Stimulated activated CD4-positive, alpha-beta T cell treated with anti-CD3 and anti-CD28 coated beads, Interleukin-15, amount 100 ng/mL, for 48 hours (primary cell): ENCODE measurements around the gene JMJD7.
A peak's percentile ranks its signal among the peaks of the same experiment; 100 is the strongest.

Source experiments
- DNase-seq, 2 donors: peaks; one replicate each; pipeline ENCODE4 v3.0.0-alpha.2; 2020; ENCODE audit warnings: low read depth in 2 of 2

JMJD7 gene

DNA sequence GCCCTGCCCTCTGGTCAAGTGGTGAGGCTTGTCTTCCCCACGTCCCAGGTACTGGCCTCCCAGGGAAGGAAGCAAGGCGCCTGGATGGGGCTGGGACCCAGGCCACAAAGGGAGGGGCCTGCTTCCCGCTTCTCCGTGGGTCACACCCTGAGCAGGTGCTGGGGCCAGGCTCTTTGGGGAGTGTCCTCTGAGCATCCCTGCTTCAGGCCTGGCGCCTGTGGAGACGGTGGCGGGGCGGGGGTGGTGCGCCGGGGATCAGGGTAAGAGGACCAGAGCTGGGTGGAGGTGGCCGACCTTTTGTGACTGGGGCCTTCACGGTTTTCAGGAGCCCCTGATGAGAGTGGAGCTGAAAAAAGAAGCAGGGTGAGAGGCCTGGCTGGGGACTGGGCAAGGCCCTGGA lies 14.3 kb downstream of the JMJD7 start:
- no peak for DNase-seq

DNA sequence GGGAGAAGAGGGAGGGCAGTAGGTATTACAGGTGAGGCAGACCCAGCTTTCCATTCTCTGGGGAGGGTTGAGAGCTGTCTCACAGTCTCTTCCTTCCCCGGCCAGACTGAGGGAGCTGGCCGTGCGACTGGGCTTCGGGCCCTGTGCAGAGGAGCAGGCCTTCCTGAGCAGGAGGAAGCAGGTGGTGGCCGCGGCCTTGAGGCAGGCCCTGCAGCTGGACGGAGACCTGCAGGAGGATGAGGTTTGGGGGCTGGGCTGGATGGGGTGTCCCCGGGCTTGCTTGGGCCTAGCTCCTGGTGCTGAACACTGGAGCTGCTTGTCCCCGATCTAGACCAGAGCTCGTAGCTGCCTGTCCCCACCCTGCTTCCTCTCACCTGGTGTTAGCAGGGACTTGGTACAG lies 15.7 kb downstream of the JMJD7 start:
- no peak for DNase-seq

DNA sequence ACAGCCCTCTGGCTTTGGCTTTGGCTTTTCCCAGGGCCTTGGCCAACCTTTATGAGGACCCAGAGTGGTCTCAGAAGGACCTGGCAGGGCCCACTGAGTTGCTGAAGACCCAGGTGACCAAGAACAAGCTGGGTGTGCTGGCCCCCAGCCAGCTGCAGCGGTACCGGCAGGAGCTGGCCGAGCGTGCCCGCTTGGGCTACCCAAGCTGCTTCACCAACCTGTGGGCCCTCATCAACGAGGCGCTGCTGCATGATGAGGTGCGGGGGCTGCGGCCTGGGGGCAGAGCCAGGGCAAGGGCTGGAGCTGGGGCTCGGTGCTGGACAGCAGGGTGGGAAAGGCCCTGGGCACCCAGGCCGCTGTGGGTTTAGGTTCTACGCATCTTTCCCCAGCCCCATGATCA lies 16.9 kb downstream of the JMJD7 start:
- DNase-seq, result no peak

DNA sequence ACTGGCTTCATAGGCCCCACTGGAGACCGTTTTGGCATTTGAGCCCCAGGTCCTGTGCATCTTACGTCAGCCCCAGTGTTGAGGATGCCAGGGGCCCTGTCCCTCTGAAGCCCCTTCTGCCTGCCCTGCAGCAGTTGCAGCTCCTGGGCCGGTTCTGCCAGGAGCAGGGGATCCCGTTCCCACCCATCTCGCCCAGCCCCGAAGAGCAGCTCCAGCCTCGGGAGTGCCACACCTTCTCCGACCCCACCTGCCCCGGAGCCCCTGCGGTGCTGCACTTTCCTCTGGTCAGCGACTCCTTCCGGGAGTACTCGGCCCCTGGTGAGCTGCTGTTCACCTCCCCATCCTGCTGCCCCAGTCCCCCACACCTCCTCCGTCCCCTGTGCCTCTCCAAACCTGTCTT lies 19.3 kb downstream of the JMJD7 start:
- DNase-seq, result no peak

DNA sequence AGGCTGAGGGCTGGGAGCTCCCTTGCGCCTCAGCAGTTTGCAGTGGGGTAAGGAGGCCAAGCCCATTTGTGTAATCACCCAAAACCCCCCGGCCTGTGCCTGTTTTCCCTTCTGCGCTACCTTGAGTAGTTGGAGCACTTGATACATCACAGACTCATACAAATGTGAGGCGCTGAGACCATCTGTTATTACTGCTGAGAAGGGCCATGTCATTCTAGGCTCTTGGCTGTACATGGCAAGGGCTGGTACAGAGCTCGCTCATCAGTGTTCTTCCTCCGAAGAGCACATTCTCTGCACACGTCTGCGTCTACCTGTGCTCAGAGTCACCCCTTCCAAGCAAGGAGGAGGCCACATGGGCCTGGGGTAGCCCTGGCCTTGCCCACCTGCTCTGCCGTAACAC lies 20.1 kb downstream of the JMJD7 start:
- no peak for DNase-seq

DNA sequence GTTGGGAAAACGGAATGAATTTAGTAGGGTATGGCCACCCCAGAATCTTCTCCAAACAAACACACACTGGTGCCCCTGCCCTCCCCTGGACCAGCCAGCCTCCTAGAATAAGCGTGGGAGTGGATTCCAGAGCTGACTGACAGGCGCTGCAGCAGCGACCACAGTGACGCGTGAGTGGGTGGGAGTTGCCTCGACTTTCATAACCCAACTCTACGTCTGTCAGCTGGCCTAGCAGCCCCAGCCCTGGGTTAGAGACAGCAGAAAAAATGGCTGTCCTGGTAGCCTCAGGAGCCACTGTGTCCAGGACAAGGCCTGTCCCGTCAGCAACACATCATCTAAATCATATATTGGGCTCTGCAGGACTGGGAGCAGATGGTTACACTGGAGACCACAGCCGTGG lies 20.7 kb downstream of the JMJD7 start:
- DNase-seq, result peak; percentile 34 to 60

DNA sequence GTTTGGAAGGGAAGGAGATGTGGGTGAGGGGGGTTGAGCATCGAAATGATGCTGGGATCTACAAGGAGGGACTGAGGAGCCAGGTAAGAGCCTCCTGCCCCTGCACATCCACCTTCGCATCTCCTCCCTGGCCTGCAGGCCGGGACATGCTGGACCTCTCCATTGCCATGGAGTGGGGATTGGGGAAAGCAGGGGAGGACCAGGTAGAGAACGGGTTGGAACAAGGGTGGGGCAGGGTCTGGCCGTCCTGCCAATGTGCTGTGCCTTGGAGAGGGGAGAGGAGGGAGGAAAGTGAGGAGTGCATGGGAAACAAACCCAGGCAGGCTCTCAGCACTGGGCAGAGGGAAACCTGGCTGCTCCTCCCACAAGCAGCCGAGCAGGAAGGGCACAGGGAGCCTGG lies 21.3 kb downstream of the JMJD7 start:
- no peak for DNase-seq

DNA sequence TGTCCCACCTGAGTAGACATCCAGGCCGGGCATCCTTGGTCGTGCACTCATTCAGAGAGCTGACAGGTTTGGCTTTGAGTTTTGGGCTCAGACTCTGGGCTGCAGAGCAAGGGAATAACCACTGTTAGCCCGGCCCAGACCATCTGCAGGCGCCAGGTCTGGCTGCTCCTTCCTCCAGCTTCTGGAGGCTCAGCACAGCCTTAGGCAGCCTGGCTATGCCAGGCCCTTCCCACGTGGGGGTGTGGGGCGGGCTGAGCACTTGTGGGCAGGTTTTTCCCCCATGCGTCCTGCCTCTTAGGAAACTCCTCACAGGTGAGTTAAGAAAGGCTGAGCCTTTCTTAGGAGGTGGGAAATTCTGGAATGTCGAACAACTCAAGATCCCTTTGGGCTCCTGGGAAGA lies 22.0 kb downstream of the JMJD7 start:
- no peak for DNase-seq

DNA sequence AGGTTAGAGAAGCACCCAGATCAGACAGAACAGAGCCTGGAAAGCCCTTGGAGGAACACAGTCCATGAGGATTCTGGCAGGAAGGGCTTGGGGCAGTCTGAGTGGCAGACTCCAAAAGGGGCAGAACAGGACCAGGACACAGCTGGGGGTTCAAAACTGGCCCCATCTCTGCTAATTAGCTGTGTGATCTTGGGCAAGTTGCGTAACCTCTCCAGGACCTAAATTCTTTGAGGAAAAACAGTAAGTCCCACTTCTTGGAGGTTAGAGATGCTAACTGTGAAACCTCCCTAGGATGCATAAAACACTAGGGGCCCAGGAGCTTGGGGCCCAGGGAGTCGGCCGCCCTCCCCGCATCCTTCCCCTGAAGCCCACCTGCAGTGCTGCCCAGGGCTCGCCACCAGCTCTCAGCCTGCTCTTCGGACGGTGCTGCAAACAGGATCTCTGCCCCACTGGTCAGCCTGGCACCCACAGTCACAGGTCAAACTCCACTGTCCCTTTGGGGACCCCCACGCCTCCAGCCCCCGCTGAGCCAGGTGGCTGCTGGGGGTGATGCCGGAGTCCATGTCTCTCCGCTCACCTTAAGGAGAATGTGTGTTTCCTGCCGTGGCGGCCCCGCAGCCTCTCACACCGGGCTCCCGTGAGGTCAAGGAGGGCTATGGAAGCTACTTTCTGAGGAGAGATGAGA lies 22.7 kb downstream of the JMJD7 start:
- DNase-seq, result no peak

DNA sequence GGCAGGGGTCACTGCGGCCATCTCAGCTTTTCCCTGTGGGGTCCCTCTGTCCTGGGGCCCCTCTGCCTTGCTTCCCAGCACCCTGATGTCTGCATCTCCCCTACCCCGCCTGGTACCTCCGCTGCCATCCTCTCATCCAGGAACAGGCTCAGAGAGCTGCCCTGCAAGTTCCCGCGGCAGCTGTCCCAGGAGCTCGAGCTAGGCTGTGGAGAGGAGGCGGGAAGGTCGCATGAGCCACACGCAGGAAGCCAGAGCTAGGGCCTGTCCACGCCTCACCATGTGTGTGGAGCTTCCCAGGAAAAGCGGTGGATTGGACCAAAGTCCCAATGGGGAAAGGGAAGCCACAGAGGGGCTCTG lies 23.3 kb downstream of the JMJD7 start:
- no peak for DNase-seq

DNA sequence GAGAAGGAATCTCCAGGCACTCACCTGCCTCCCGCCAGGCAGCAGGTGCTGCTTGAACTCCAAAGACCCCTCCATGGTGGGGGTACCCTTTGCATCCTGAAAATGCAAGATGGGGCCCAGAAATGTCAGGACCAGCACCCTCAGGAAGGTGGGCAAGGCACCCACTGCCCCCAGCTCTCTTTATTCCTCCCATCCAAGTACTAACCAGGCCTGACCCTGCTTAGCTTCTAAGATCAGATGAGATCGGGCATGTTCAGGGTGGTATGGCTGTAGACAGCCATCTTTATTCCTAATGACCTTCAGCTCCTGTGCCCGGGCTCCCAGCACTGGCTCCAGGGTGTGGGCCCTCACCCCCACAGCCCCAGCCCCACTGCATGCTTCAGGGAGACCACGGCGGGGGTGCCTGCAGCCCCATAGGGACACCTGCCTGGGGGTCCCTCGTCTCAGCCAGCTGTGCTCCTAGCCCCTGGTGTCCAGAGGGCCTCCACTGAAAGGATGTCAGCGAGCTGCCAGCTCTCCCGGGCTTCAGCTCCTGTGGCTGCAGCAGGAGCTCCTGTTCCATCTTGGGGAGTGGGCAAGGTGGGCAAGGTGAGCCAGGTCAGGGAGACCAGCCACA lies 24.0 kb downstream of the JMJD7 start:
- DNase-seq, result no peak

DNA sequence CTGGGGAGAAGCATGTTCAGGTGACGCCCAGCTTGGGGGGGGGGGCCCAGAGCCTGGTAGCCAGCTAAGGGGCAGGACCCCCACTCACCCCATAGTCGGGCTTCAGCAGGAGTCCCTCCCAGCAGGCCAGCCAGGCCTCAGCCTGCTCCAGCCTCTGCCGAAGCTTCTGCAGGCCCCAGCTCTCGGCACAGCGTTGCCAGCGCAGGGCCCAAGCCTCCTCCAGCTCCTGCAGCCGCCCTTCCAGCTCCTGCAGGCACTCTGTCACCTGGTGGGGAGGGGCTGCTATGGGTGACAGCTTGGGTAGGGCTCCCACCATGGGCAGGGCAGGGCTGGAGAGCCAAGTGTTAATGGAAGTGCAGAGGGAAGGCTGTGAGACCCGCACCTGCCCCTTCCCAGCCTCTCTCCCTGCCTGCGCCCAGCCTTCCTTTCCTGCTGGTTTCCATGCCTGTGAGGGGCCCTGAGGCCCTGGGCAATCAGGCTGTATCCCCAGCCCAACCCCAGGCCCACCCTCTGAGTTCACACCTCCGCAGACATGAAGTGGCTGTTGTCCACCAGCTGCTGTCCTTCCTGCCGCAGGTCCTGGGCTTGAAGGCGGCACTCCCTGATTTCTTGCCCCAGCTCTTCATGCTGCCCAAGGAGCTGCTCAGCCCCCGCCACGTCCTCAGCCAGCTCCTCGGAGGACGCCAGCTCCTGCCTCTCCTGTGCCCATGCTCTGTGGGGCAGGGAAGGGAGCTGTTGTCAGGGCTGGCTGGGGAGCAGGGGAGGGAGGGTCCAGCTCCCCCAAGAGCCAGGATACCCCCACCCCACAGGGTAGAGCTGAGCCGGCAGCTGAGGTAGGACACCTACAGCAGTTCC lies 25.1 kb downstream of the JMJD7 start:
- no peak for DNase-seq

DNA sequence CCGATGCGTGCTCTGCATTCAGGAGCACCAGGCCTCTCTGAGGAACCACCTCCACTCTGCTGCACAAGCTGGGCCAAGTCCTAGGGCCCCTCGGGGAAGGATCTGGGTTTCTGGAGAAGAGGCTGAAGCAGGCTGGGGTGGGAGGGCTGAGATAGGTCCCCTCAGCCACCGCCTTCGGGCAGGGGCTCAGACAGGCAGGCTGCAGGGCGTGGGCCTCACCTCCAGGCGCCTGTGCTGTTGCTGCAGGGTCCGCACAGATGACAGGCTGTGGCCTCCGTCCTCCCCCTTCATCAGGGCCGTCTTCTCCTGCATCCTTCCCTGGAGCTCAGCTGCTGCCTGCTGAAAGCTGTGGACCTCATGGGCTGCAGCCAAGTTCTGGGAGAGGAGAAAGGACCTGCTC lies 25.9 kb downstream of the JMJD7 start:
- DNase-seq, result no peak

DNA sequence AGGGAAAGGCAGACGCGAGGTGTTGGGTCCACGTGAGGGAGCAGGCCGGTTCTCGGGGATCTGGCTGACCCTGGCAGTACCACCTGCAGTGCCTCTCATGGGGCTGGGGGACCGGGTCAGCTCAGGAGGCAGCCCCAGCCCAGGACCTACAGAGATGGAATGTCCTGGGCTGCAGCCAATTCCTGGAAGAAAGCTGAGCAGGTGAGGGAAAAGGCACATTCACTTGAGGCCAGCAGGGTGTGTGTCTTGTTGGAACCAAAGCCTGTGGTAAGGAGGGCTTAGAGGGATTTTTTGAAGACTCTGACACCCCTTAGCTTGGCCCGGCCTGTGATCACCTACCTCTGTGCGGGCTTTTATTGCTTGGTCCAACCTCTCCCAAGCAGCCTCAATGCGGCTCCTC lies 26.6 kb downstream of the JMJD7 start:
- no peak for DNase-seq

DNA sequence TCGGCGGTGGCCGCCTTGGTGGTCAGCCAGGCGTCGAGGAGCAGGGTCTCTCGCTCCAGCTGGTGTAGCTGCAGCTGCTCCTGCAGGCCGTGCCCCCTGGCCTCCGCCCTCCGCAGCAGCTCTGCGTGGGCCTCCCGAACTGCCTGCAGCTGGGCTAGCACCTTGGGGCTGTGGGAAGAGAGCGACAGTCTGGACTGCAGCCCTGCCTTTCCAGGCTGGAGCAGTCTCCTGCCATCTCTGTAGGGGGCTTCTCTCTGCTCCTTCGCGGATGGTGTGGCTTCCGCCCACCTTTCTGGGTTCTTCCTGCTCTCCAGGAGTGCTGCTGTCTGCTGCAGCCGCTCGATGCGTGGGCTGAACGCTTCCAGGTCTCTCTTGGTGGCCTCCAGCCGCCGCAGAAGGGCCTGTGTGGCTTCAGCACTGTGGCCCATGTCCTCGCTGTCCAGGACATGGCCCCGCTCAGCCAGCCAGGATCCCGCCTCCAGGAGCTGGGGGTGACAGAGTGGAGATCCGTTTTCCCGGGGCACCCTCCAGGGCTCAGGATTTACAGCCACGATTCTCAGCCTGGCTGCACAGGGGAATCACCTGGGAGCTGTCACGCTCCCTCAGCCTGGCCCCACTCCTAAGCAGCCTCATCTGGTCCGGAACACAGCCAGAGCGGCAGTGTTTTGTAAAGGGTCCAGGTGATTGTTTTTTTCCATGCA lies 27.5 kb downstream of the JMJD7 start:
- DNase-seq, result no peak

DNA sequence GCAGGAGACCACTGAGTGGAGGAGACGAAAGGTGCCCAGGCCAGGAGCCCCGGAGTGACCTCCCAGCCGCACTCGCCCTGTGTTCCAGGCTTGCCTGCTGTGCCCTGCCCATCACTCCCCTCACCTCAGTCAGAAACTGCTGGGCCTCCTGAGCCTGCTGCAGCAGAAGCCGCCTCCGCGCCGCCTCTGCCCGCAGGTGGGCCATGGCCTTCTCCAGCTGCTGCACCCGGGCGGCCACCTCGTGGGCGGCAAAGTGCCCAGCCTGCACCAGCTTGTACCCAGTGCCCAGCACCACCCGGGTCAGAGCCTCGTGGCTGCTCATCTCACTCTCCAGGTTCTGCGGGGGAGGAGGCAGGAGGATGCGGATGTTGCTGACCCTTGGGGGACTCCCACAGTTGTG lies 28.4 kb downstream of the JMJD7 start:
- no peak for DNase-seq

DNA sequence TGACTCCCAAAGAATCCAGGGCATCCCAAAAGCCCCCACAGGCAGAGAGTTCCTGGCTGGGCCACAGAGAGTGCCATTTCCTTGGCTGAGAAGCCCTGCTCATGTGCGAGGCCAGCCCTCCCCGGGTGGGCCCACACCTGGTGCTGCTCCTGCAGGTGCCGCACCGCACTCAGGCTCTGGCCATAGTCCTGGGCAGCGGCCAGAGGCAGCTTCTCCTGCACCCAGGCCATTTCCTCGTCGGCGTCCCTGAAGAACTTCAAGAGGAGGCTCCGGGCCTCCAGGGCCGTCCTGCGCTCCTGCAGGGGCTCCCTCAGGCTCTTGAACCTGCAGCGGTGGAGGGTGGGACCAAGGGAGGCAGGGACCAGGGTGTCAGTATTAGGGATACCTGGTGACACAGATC lies 28.8 kb downstream of the JMJD7 start:
- no peak for DNase-seq

DNA sequence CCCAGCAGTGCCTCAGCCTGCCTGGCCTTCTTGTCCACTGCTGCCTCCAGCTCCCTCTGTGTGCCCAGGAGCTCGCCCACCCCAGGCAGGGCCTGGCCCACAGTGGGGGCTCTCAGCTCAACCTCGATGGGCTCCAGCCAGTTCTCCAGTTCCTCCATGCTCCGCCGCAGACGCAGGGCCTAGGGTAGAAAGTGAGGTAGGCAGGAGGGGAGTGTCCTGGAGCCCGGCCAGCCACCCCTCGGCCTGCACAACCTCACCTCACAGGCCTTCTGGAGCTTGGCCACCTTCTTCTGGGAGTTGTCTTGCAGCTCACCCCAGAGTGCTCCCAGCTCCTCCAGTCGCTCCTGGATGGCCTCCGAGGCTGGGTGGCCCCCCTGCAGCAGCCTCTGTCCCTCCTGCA lies 29.4 kb downstream of the JMJD7 start:
- no peak for DNase-seq

DNA sequence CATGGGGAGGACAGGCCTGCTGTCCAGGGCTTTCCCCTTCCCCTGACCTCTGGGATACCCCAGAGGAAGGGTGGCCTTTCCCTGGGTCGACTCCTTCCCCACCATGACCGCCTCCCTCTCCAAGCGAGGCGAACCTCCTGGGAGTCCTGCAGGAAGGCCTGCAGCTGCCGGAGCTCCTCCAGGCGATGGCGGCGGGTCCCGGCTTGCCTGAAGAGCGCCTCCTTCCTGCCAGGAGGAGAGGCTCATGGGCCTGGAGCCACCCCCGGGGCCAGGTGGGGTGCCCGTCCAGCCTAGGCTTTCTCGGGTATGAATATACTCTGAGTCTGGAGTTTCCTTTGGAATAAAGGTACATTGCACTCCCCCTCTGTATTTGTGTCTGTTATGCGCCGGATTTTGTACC lies 30.9 kb downstream of the JMJD7 start:
- DNase-seq, result no peak

DNA sequence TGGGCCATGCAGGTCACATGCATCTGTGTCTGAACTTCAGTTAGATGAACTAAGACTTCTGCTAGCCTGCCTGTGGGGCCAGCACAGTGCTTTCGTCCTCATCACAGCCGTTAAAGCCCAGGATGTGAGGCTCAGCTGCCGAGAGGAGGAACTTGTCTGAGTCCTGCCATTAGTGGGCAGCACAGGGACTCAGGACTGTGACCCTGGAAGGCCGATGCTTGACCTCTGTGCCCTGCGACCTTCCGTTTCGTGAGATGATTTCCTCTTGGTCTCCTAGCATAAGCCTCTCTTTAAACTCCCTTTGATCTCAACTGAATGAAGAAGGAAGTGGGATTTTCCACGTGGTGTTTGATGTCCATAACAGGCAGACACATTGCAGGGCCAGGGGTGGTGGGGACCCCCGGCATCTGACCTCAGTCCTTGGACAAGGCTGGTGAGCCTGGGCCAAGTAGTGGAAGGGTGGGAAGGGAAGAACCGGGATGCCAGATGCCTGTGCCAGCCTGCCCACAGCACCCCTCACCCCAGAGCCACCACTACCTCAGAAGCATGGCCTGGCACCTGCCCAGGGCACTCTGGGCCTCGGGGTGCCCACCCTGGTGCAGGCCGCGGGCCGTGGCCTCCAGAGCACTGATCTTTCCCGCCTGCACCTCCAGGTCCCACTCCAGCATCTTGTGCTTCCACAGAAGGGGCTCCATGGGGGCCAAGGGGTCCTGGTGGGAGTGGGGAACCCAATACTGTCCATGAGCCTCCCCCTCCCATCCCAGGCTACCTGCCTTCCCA lies 32.3 kb downstream of the JMJD7 start:
- DNase-seq, result no peak

DNA sequence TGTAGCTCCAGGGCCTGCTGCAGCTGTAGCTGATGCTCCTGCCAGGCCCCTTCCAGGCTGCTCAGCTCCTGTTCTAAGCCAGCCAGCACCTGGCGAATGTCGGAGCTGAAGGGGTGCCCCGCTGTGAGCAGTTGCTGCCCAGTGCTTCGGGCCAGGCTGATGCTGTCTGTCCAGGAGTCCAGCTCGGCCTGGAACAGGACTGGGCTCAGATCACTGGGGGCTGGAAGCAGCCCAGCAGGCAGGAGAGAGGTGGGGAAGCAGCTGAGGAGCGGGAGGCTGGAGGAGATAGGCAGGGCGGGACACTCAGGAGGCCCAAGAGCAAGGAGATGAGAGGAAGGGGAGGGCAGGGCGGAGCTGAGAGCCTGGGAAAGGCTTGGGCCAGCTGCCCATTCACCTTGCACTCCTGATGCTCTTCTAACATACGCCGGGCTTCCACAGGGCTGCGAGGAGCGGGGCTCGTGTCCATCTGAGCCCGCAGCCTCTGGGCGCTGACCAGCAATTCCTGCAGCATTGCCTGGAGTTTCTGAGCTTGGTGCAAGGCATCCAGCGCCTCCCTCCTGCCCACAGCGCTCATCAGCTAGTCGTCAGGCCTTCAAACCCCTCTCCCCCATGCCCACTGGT lies 34.0 kb downstream of the JMJD7 start:
- no peak for DNase-seq
